GM18909 (cell line): ENCODE measurements around the gene RHEB.

Source experiments
- ATAC-seq: cut with Tn5 transposase; IDR thresholded peaks from one replicate; pipeline ENCODE4 v1.9.1; 2021; ENCODE audit warnings: mild to moderate bottlenecking; ENCODE audit not compliant: unreplicated experiment, poor library complexity

The RHEB gene

GRCh38 chr7:151481650-151482505 is 37.8 kb downstream of the RHEB start:
- ATAC-seq, result no peak

GRCh38 chr7:151477867-151478266 is 41.8 kb downstream of the RHEB start:
- no peak for ATAC-seq

GRCh38 chr7:151472644-151473380 is 46.9 kb downstream of the RHEB start:
- ATAC-seq, result no peak

DNA sequence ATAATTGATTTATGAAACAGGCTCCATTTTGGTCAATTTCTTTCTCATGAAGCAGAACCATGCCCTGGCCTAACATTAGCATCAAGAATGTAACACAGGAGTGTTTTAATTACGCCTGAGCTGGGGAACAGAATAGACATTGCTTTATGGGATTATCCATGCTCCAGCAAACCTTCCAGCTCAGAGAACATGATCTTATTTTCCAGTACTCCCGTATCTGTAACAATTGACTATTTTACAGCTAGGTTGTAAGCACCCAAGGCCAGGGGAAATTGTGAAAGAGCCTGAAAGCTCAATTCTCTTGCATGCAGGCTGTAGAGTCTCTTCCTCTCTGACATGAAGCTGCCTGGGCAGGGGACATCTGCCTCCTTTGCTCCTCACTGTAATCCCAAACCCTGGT is 49.0 kb downstream of the RHEB start:
- ATAC-seq, result no peak

GRCh38 chr7:151469281-151469680 is 50.4 kb downstream of the RHEB start:
- ATAC-seq, result no peak

DNA sequence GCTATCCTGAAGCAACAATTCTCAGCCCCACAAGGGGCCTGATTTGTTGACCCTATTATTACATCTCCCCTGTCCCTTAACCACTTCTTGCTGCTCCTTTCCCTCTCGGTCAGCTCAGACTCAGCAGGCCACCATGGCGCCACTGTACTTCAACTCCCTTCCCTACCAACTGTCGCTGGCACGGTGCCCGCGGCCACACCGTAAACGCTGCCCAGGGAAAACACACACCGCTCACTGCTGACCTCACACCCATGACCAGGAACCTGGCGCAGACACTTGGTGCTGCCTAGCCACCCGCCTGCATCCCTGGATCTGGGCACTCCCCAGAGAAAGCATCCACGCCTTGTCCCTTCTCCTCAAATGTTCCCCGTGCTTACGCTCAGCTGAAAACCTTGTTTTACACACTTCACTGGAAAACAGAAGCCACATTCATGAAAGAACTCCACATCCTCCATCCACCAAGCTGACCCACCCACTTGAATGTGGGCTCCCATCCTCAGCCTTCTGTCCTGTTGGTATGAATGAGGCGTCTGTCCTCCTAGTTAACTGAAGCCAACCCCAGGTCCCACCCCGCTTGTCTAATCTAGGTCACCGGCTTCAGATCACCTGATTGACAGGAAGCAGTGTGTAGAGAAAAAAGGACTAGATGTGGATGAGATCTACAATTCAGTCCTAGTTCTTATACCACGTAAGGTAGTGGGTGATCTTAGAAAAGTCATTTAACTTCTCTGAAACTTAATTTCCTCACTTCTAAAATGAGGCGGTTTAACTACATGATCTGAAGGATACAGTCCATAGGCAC is 51.3 kb downstream of the RHEB start:
- no peak for ATAC-seq

GRCh38 chr7:151465169-151465568 is 54.5 kb downstream of the RHEB start:
- no peak for ATAC-seq

GRCh38 chr7:151462306-151462779 is 57.4 kb downstream of the RHEB start:
- no peak for ATAC-seq

DNA sequence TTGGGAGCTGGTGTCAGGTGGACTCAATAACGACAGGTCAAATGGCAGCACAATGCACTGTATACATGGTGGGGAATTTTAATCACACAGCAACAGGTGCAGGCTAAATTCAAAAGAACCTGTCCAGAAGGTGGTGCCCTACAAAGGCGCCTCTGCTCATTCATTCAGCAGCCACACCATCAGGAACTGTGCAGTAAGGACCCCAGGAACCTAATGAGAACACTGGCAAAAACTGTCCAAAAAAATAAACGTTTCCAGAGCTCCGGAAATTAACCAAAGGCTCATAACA is 57.8 kb downstream of the RHEB start:
- ATAC-seq, result no peak

- no peak for ATAC-seq
These were observed 58.4 kb downstream of the RHEB start for GRCh38 chr7:151461096-151461941.

GRCh38 chr7:151460474-151460855 is 59.2 kb downstream of the RHEB start:
- no peak for ATAC-seq

DNA sequence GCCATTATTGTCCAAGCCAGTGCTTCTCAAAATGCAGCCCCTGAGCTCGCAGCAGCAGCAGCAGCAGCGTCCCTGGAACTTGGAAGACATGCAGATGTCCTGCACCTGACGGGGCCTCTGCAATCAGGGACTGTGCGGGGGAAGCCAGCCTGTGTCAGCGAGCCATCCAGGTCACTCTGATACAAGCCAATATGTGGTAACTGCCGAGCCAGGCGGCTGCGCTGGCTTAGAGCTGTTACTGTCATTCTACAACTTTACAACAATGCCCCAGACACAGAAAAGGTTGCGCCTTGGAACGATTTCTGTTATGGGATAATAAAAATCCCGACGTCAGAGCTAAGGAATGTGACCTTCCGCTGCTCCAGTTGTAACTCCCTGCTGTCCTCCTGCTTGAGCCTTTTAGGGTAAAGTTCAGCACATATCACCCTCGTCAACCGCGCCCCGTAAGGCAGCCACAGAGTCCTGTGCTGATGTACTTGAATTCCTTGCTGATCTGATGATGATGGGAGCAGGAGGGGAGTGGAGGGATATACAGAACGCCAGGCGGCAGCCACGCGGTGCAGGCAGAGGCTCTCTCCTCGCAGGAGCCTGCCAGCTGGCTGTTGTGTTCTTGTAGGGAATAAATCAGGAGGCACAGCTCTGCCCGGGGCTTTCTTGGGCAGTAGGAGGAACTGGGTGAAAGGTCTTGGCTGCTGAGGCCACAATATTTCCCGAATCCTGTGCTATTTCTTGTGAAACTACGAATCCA is 59.8 kb downstream of the RHEB start:
- ATAC-seq, result no peak

DNA sequence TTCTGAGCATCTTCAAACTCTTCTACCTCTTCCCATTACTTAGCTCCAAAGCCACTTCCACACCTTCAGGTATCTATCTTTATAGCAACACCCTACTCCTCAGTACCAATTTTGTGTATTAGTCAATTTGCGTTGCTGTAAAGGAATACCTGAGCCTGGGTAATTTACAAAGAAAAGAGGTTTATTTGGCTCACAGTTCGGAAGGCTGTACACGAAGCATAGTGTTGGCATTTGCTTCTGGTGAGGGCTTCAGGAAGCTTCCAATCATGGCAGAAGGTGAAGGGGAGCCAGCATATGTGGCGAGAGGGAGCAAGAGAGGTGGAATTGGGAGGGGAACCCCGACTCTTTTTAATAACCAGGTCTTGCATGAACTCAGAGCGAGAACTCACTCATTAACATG is 62.2 kb downstream of the RHEB start:
- ATAC-seq, result no peak

- no peak for ATAC-seq
These were observed 62.9 kb downstream of the RHEB start for GRCh38 chr7:151456782-151457181.

GRCh38 chr7:151456276-151456675 is 63.4 kb downstream of the RHEB start:
- ATAC-seq, result no peak

GRCh38 chr7:151455690-151456089 is 64.0 kb downstream of the RHEB start:
- ATAC-seq, result no peak

DNA sequence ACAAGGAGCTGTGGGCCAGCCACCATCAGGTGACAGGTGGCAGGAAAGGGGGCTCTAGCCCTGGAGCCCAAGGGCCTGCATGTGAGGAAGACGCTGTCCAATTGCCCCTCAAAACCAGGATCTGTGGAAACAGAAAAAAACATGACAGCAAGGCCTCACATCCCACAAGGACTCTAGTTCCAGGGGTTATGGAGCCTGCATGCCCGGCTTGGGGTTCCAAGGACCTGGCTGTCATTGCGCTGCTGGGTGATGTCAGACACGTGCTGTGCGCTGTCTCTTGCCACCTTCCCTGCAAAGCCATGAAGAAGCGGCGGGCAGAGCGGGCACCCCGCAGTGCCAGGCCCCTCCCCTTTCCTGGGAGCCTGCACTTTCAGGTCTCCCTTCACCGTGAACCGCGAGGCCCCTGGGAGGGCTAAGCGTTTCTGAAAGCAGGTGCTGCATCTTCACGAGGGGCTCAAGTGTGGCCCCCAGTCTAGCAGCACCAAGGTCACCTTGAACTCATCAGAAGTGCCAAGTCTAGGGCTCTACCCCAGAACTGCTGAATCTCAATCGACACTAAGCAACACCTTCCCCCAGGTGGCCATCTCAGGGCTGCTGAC is 64.7 kb downstream of the RHEB start:
- ATAC-seq, result no peak

DNA sequence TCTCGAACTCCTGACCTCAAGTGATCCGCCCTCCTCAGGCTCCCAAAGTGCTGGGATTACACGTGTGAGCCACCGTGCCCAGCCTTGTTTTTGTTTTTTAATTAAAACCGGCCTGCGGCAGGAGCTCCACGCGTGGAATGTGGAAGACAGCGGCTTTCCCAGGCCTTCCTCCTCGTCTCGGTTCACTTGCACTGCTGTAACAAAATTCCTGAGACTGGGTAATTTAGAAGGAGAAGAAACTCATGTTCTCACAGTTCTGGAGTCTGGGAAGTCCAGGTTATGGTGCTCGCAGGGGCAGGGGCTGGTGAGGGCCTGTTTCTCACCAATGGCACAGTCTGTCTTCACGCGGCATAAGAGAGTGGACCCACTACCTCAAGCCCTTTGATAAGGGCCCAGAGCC is 65.4 kb downstream of the RHEB start:
- no peak for ATAC-seq

DNA sequence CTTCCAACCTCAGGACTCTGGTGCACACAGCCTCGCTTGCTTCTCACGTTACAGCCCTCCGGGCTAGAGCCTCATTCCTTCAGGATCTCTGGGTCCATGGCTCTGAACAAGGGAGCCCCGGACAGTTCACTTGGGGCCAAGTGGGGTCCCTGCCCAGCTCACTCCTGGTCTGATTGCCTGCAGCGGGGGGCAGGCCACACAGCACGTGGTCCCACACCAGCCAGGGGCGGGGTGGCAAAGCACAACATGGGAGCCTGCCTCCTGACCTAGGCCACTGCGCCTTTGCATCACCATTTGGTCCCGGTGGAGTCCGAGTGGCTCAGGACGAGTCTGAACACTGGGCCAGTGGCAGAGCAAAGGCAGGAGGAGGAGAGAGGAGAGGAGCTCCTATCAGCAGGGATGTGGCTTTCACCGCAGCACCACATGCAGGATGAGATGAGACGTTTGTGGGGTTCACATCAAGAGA is 66.3 kb downstream of the RHEB start:
- ATAC-seq, result no peak
